Caco-2 (cell line): ENCODE results near the gene ESR2. TPM values are rescaled to one million over a fixed set of nuclear protein-coding genes. Genes with fewer than 3 reads are reported as not detected.

Experiments used
- BruUV-seq: library from RNA; stranded (reverse); fragments of 400-500 nt; replicated peaks from 2 replicates; lab custom pipeline; 2021; lab: Mats Ljungman, UMichigan
- CTCF ChIA-PET: fragments of 300-600 bp; sonication (Branson Sonifier 250); formaldehyde crosslinking; loops from one replicate; lab custom pipeline; 2022; ENCODE audit warnings: antibody characterized with exemption; lab: Charles Lee
- POLR2A ChIA-PET: fragments of 300-600 bp; sonication (Branson Sonifier 250); formaldehyde crosslinking; loops from one replicate; lab custom pipeline; 2022; ENCODE audit warnings: antibody characterized with exemption; lab: Charles Lee
- DNase-seq, 2 experiments: peaks; one replicate each; pipeline versions ENCODE4 v3.0.0 to v3.0.0-alpha.2; 2020 to 2022
- H3K27me3 ChIP-seq: replicated peaks from 2 replicates; pipeline ENCODE4 v1.6.0; 2011; ENCODE audit warnings: low read length; ENCODE audit not compliant: control insufficient read depth, insufficient read depth
- H3K36me3 ChIP-seq: 2 replicates; pipeline ENCODE4 v1.5.1; 2011; ENCODE audit warnings: low read length; ENCODE audit not compliant: control insufficient read depth, insufficient read depth
- H3K4me1 ChIP-seq: fragments of 250-450 bp; sonication (Bioruptor Pico); 2 replicates; pipeline ENCODE4 v1.5.1; 2020; ENCODE audit warnings: mild to moderate bottlenecking
- H3K4me3 ChIP-seq: 2 replicates; pipeline ENCODE4 v1.5.1; 2011; ENCODE audit warnings: low read depth, mild to moderate bottlenecking, control low read depth, low read length
- H3K9me3 ChIP-seq: fragments of 250-450 bp; sonication (Bioruptor Pico); 2 replicates; pipeline ENCODE4 v1.5.1; 2020; ENCODE audit warnings: mild to moderate bottlenecking, moderate library complexity
- H3K27ac Mint-ChIP-seq: one replicate; pipeline ENCODE4 v1.8.0; 2022; ENCODE audit warnings: mixed read lengths; ENCODE audit not compliant: unreplicated experiment
- H3K27me3 Mint-ChIP-seq: one replicate; pipeline ENCODE4 v1.8.0; 2022; ENCODE audit warnings: mixed read lengths; ENCODE audit not compliant: insufficient read depth, unreplicated experiment
- H3K36me3 Mint-ChIP-seq: one replicate; pipeline ENCODE4 v1.8.0; 2022; ENCODE audit warnings: mild to moderate bottlenecking, mixed read lengths; ENCODE audit not compliant: insufficient read depth, unreplicated experiment
- H3K4me1 Mint-ChIP-seq: one replicate; pipeline ENCODE4 v1.8.0; 2022; ENCODE audit warnings: low read depth, mixed read lengths; ENCODE audit not compliant: unreplicated experiment
- H3K4me3 Mint-ChIP-seq: one replicate; pipeline ENCODE4 v1.8.0; 2022; ENCODE audit warnings: mild to moderate bottlenecking, moderate library complexity, mixed read lengths; ENCODE audit not compliant: unreplicated experiment
- H3K9me3 Mint-ChIP-seq: one replicate; pipeline ENCODE4 v1.8.0; 2022; ENCODE audit warnings: mixed read lengths; ENCODE audit not compliant: unreplicated experiment
- intact Hi-C: fragments of 100-400 bp; cut with micrococcal nuclease; formaldehyde crosslinking; loops from one replicate; pipeline ENCODE4 v1.10.0; 2022; ENCODE audit not compliant: unreplicated experiment
- total RNA-seq: library from RNA; stranded (reverse); gene quantifications from 2 replicates; pipeline ENCODE4 v1.2.3, GENCODE V29; 2022
- TF ChIP-seq, protein P1 (sequence below), 2 experiments: fragments of 200-600 bp in 1 of 2; IDR thresholded peaks; 1 replicate in 1 of 2; 2 replicates in 1 of 2; pipeline versions ENCODE4 v1.5.1 to v1.8.0; 2011 to 2022; ENCODE audit warnings: antibody characterized with exemption in 1 of 2, control low read depth in 1 of 2, inconsistent platforms in 1 of 2, low read depth in 1 of 2, low read length in 1 of 2, mild to moderate bottlenecking in 1 of 2, moderate library complexity in 1 of 2; ENCODE audit not compliant: insufficient read depth in 1 of 2, severe bottlenecking in 1 of 2, unreplicated experiment in 1 of 2

The ESR2 gene
- total RNA-seq, 1 experiment from 2014 or later, result 0.23 TPM

GRCh38 chr14:64075613-64076005 is 218.6 kb downstream of the ESR2 start:
- H3K9me3 ChIP-seq, result no peaks in the 10 kb centered on the region
- H3K36me3 ChIP-seq, result peaks cover 1% of the 10 kb centered on the region; the same call in 1 of the 2 replicates
- no peak overlapping the region for H3K4me3 ChIP-seq
- Mint-ChIP-seq H3K9me3 (no peaks in the 10 kb centered on the region), H3K27ac (no peak overlapping the region), H3K4me3 (no peak overlapping the region), H3K4me1 (no peaks in the 10 kb centered on the region), H3K36me3 (no peaks in the 10 kb centered on the region), H3K27me3 (no peaks in the 10 kb centered on the region)
- no peak for DNase-seq
- H3K4me1 ChIP-seq, result no peaks in the 10 kb centered on the region
- TF ChIP-seq, protein P1, sequence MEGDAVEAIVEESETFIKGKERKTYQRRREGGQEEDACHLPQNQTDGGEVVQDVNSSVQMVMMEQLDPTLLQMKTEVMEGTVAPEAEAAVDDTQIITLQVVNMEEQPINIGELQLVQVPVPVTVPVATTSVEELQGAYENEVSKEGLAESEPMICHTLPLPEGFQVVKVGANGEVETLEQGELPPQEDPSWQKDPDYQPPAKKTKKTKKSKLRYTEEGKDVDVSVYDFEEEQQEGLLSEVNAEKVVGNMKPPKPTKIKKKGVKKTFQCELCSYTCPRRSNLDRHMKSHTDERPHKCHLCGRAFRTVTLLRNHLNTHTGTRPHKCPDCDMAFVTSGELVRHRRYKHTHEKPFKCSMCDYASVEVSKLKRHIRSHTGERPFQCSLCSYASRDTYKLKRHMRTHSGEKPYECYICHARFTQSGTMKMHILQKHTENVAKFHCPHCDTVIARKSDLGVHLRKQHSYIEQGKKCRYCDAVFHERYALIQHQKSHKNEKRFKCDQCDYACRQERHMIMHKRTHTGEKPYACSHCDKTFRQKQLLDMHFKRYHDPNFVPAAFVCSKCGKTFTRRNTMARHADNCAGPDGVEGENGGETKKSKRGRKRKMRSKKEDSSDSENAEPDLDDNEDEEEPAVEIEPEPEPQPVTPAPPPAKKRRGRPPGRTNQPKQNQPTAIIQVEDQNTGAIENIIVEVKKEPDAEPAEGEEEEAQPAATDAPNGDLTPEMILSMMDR (IDR thresholded peaks at IDR 0.05; ENCODE audit: insufficient read depth in 1 of 2, low read depth in 1 of 2, low read length in 1 of 2, severe bottlenecking in 1 of 2, unreplicated experiment in 1 of 2), result no peak
- BruUV-seq, result no TSS peak
- ChIA-PET CTCF (no interaction called here), POLR2A (interaction anchor here (0.6 kb wide), 1 partner anchor 188 kb away, joined by 3 read pairs; no protein-coding TSS in a partner anchor)
- intact Hi-C loops, result no loop called here
- no peaks in the 10 kb centered on the region for H3K27me3 ChIP-seq

- Histone ChIP-seq H3K9me3 (no peaks in the 10 kb centered on the region), H3K4me1 (no peaks in the 10 kb centered on the region), H3K27me3 (no peaks in the 10 kb centered on the region), H3K36me3 (peaks cover 1% of the 10 kb centered on the region; the same call in 1 of the 2 replicates), H3K4me3 (no peak overlapping the region)
- no peak overlapping the region for H3K27ac Mint-ChIP-seq
- H3K36me3 Mint-ChIP-seq, result no peaks in the 10 kb centered on the region
- no TSS peak for BruUV-seq
- TF ChIP-seq, protein P1 (IDR thresholded peaks at IDR 0.05; ENCODE audit: insufficient read depth in 1 of 2, low read depth in 1 of 2, low read length in 1 of 2, severe bottlenecking in 1 of 2, unreplicated experiment in 1 of 2), result no peak
- intact Hi-C loops, result no loop called here
- DNase-seq, result no peak
- H3K4me1 Mint-ChIP-seq, result no peaks in the 10 kb centered on the region
- no peaks in the 10 kb centered on the region for H3K27me3 Mint-ChIP-seq
- H3K9me3 Mint-ChIP-seq, result no peaks in the 10 kb centered on the region
- ChIA-PET POLR2A (interaction anchor here (0.6 kb wide), 1 partner anchor 188 kb away, joined by 3 read pairs; no protein-coding TSS in a partner anchor), CTCF (no interaction called here)
- no peak overlapping the region for H3K4me3 Mint-ChIP-seq
These were observed 219.1 kb downstream of the ESR2 start for GRCh38 chr14:64074961-64075612.

DNA sequence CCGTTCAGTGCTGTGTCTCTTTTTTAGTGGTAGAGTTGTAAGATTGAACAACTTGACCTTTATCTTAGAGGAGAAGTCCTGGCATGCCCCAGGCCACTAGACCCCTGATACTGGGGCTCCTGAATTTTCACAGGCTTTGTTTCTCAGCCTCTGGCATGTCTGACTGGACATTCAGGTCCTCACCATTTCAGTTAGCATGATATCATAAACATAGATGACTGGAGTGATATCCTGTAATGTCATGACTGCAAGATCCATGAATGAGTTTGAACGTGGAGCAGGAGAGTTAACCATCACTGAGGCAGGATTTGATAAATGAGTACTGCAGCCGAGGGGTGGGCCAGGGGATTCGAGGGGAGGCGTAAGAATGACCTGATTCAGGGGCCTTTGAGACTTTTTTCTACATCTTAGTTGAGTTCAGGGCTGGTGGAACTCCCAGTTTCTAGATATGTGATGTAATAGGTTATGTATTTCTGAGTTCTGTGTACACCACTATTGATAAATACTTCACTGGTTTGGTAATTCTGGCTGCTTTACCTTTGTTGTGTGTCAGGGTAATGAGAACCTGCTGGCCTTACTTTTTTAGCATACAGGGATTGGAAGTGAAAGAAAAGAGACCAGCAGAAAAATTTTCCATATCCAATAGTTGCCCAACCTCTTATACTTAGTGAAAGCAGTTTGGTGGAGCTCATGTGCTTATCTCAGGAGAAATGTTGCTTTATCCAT is 224.4 kb downstream of the ESR2 start:
- H3K4me1 Mint-ChIP-seq, result no peaks in the 10 kb centered on the region
- Histone ChIP-seq H3K36me3 (peaks cover 1% of the 10 kb centered on the region; the same call in 1 of the 2 replicates), H3K27me3 (no peaks in the 10 kb centered on the region), H3K9me3 (no peaks in the 10 kb centered on the region), H3K4me3 (no peak overlapping the region), H3K4me1 (no peaks in the 10 kb centered on the region)
- peaks cover 13% of the 10 kb centered on the region for H3K36me3 Mint-ChIP-seq
- CTCF ChIA-PET, result interaction anchor here (0.7 kb wide), 1 partner anchor 312 kb away, joined by 3 read pairs; no protein-coding TSS in a partner anchor
- POLR2A ChIA-PET, result no interaction called here
- no peaks in the 10 kb centered on the region for H3K27me3 Mint-ChIP-seq
- TF ChIP-seq, protein P1 (IDR thresholded peaks at IDR 0.05; ENCODE audit: insufficient read depth in 1 of 2, low read depth in 1 of 2, low read length in 1 of 2, severe bottlenecking in 1 of 2, unreplicated experiment in 1 of 2), result no peak
- H3K9me3 Mint-ChIP-seq, result no peaks in the 10 kb centered on the region
- no TSS peak for BruUV-seq
- intact Hi-C loops, result no loop called here
- no peak for DNase-seq
- H3K27ac Mint-ChIP-seq, result no peak overlapping the region
- no peak overlapping the region for H3K4me3 Mint-ChIP-seq
